SK-N-SH (cell line): ENCODE data around the gene LIN28B. TPM values are rescaled to one million over a fixed set of nuclear protein-coding genes. Genes with fewer than 3 reads are reported as not detected.

Source experiments
- CTCF ChIA-PET: fragments of 300-600, 350-600 bp; formaldehyde crosslinking; extraction: SDS; loops from one replicate; lab custom pipeline; 2021; lab: Yijun Ruan, JAX
- POLR2A ChIA-PET: fragments of 350-600 bp; sonication (Branson Sonifier 250); formaldehyde crosslinking; extraction: SDS; loops from one replicate; lab custom pipeline; 2020; ENCODE audit warnings: antibody characterized with exemption, inconsistent platforms; lab: Yijun Ruan, JAX
- DNase-seq: peaks from one replicate; pipeline ENCODE4 v3.0.0; 2012
- H2AFZ ChIP-seq: fragments of 200-600 bp; sonication (generic); 2 replicates; pipeline ENCODE4 v1.8.1; 2016; ENCODE audit warnings: antibody characterized with exemption, mild to moderate bottlenecking, low read depth
- H3F3A ChIP-seq: fragments of 200-600 bp; sonication (generic); replicated peaks from 2 replicates; pipeline ENCODE3; 2016; ENCODE audit warnings: antibody characterized with exemption, mild to moderate bottlenecking; ENCODE audit not compliant: insufficient read depth
- H3K27ac ChIP-seq, 2 experiments: fragments of 200-500 bp in 1 of 2; fragments of 200-600 bp in 1 of 2; sonication (Bioruptor generic) in 1 of 2; sonication (generic), shearing (Covaris generic) in 1 of 2; 2 replicates each; pipeline versions ENCODE4 v1.5.1 to v1.6.1; 2014 to 2016; ENCODE audit warnings: low read depth in 2 of 2, inconsistent platforms in 1 of 2, low read length in 1 of 2, mild to moderate bottlenecking in 1 of 2, mixed read lengths in 1 of 2
- H3K27me3 ChIP-seq: fragments of 200-600 bp; sonication (generic), shearing (Covaris generic); 2 replicates; pipeline ENCODE4 v1.6.1; 2016; ENCODE audit warnings: mixed run types; ENCODE audit not compliant: insufficient read depth
- H3K36me3 ChIP-seq, 2 experiments: fragments of 200-500 bp in 1 of 2; fragments of 200-600 bp in 1 of 2; sonication (Bioruptor generic) in 1 of 2; sonication (generic) in 1 of 2; replicated peaks in 1 of 2; 2 replicates each; pipeline versions ENCODE3 to v1.5.1; 2014 to 2016; ENCODE audit warnings: low read length in 1 of 2, mild to moderate bottlenecking in 1 of 2; ENCODE audit not compliant: insufficient read depth in 2 of 2, control insufficient read depth in 1 of 2
- H3K4me1 ChIP-seq, 2 experiments: fragments of 200-500 bp in 1 of 2; fragments of 200-600 bp in 1 of 2; sonication (Bioruptor generic) in 1 of 2; sonication (generic), shearing (Covaris generic) in 1 of 2; 2 replicates each; pipeline versions ENCODE4 v1.5.1 to v1.6.1; 2014 to 2016; ENCODE audit warnings: low read depth in 1 of 2, low read length in 1 of 2, mixed run types in 1 of 2; ENCODE audit not compliant: insufficient read depth in 2 of 2, control insufficient read depth in 1 of 2
- H3K4me2 ChIP-seq: fragments of 200-600 bp; sonication (generic), shearing (Covaris generic); 2 replicates; pipeline ENCODE4 v1.6.1; 2017; ENCODE audit warnings: mixed run types
- H3K4me3 ChIP-seq, 2 experiments: fragments of 200-500 bp in 1 of 2; fragments of 200-600 bp in 1 of 2; sonication (Bioruptor generic) in 1 of 2; sonication (generic), shearing (Covaris generic) in 1 of 2; 2 replicates each; pipeline versions ENCODE4 v1.5.1 to v1.8.1; 2014 to 2016; ENCODE audit warnings: low read depth in 2 of 2, inconsistent platforms in 1 of 2, low read length in 1 of 2, mild to moderate bottlenecking in 1 of 2, mixed read lengths in 1 of 2, moderate library complexity in 1 of 2
- H3K79me2 ChIP-seq: fragments of 200-600 bp; sonication (generic); 2 replicates; pipeline ENCODE4 v1.8.1; 2017; ENCODE audit warnings: mild to moderate bottlenecking; ENCODE audit not compliant: insufficient read depth
- H3K9ac ChIP-seq: fragments of 200-600 bp; sonication (generic); 2 replicates; pipeline ENCODE4 v1.6.1; 2017; ENCODE audit warnings: mixed run types
- H3K9me2 ChIP-seq: fragments of 200-600 bp; sonication (generic); 2 replicates; pipeline ENCODE4 v1.6.1; 2017; ENCODE audit warnings: mixed run types
- H3K9me3 ChIP-seq: fragments of 200-600 bp; sonication (generic); 2 replicates; pipeline ENCODE4 v1.6.1; 2017; ENCODE audit warnings: mixed run types, mild to moderate bottlenecking, moderate library complexity
- H4K20me1 ChIP-seq: fragments of 200-600 bp; sonication (generic); 2 replicates; pipeline ENCODE4 v1.6.1; 2017; ENCODE audit warnings: mild to moderate bottlenecking, mixed run types; ENCODE audit not compliant: insufficient read depth
- CHD2 ChIP-seq: fragments of 150-350 bp; IDR thresholded peaks from 2 replicates; pipeline ENCODE4 v1.6.1; 2018; ENCODE audit warnings: low read length; ENCODE audit not compliant: partially characterized antibody
- ELF1 ChIP-seq: IDR thresholded peaks from 2 replicates; pipeline ENCODE4 v1.4.0; 2012
- GATA2 ChIP-seq: sonication (generic); formaldehyde crosslinking; IDR thresholded peaks from 2 replicates; pipeline ENCODE4 v1.5.0; 2020; ENCODE audit warnings: mild to moderate bottlenecking, missing genetic modification reagents
- RCOR1 ChIP-seq: fragments of 150-350 bp; IDR thresholded peaks from 2 replicates; pipeline ENCODE4 v1.6.1; 2017; ENCODE audit warnings: antibody characterized with exemption, low read length
- TCF12 ChIP-seq: IDR thresholded peaks from 2 replicates; pipeline ENCODE4 v1.4.0; 2012
- YY1 ChIP-seq: IDR thresholded peaks from 2 replicates; pipeline ENCODE4 v1.4.0; 2012; ENCODE audit warnings: low read depth, mild to moderate bottlenecking
- WGBS: methylation state at CpG from one replicate; pipeline ENCODE4 v1.1.6; 2017; ENCODE audit warnings: low lambda C conversion rate; 5-methylcytosine and 5-hydroxymethylcytosine counted together
- polyA plus RNA-seq, 3 experiments: library from polyadenylated mRNA; depleted of rRNA; stranded (reverse); fragments of >200 nt; gene quantifications; 2 replicates each; pipeline ENCODE4 v1.2.3, GENCODE V29; 2012
- TF ChIP-seq, protein P1 (sequence below): IDR thresholded peaks from 2 replicates; pipeline ENCODE4 v1.4.0; 2012; ENCODE audit warnings: low read depth, borderline replicate concordance
- TF ChIP-seq, protein P2 (sequence below): fragments of 150-350 bp; IDR thresholded peaks from 2 replicates; pipeline ENCODE4 v1.6.1; 2016; ENCODE audit warnings: mild to moderate bottlenecking, low read depth, low read length
- TF ChIP-seq, protein P3 (sequence below): IDR thresholded peaks from 2 replicates; pipeline ENCODE4 v1.6.1; 2012; ENCODE audit warnings: mild to moderate bottlenecking, low read depth, low read length, moderate library complexity

LIN28B gene
- polyA plus RNA-seq, 1 of the 3 experiments (the other 2 are of a cell fraction) = 0.67 TPM

DNA sequence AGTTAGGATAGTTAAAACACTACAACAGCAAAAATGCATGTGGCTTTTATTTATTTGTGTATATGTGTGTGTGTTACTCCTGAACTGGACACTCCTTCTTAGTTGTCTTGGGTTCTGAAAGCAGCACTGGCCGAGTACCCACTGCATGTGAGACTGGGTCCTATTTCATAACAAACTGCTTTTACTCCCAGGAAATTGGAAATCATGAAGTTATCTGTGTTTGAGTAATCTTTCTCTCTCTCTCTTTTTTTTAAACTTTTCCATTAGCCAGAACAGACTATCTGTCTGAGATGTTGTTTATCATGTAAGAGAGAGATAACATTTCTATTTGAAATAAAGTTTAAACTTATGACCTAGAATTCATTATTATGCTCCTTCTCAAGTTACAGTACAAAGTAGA, 110.4 kb downstream of the LIN28B start:
- H3K27ac ChIP-seq = peak overlapping the region in 1 of 2 experiments; percentile 91; a peak in 2 of 4 replicates
- no peaks in the 10 kb centered on the region for H3K79me2 ChIP-seq
- H3K27me3 ChIP-seq = no peaks in the 10 kb centered on the region
- no peak for DNase-seq
- H2AFZ ChIP-seq = peak overlapping the region; percentile 24; the same call in 1 of the 2 replicates
- no peak overlapping the region for H3K9ac ChIP-seq
- no peak overlapping the region for H3K4me2 ChIP-seq
- POLR2A ChIA-PET = no interaction called here
- 0% methylated on average over 1 of the region's 1 CpG for WGBS
- no peak overlapping the region for H3K4me3 ChIP-seq
- H3K36me3 ChIP-seq = no peaks in the 10 kb centered on the region
- CTCF ChIA-PET = interaction anchor here (0.9 to 7.1 kb wide), 3 partner anchors 10 to 21 kb away, joined by 4 to 51 read pairs (median 4); no protein-coding TSS in a partner anchor
- no peaks in the 10 kb centered on the region for H4K20me1 ChIP-seq
- 0 out of 2 replicates have a peak, but pooled peaks have one; percentile 18 for TF ChIP-seq GATA2 (CRISPR knock-in tag)
- no peak for TF ChIP-seq ELF1
- no peak for TF ChIP-seq RCOR1
- TF ChIP-seq TCF12 = 0 out of 2 replicates have a peak, but pooled peaks have one; percentile 20
- TF ChIP-seq, protein P1, sequence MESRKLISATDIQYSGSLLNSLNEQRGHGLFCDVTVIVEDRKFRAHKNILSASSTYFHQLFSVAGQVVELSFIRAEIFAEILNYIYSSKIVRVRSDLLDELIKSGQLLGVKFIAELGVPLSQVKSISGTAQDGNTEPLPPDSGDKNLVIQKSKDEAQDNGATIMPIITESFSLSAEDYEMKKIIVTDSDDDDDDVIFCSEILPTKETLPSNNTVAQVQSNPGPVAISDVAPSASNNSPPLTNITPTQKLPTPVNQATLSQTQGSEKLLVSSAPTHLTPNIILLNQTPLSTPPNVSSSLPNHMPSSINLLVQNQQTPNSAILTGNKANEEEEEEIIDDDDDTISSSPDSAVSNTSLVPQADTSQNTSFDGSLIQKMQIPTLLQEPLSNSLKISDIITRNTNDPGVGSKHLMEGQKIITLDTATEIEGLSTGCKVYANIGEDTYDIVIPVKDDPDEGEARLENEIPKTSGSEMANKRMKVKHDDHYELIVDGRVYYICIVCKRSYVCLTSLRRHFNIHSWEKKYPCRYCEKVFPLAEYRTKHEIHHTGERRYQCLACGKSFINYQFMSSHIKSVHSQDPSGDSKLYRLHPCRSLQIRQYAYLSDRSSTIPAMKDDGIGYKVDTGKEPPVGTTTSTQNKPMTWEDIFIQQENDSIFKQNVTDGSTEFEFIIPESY = no peak
- TF ChIP-seq YY1 = no peak
- peaks cover 3 to 25% of the 10 kb centered on the region in 2 experiments; a peak in 3 of 4 replicates for H3K4me1 ChIP-seq
- no peaks in the 10 kb centered on the region for H3K9me3 ChIP-seq
- H3K9me2 ChIP-seq = no peaks in the 10 kb centered on the region
- H3F3A ChIP-seq = peaks cover 7% of the 10 kb centered on the region

DNA sequence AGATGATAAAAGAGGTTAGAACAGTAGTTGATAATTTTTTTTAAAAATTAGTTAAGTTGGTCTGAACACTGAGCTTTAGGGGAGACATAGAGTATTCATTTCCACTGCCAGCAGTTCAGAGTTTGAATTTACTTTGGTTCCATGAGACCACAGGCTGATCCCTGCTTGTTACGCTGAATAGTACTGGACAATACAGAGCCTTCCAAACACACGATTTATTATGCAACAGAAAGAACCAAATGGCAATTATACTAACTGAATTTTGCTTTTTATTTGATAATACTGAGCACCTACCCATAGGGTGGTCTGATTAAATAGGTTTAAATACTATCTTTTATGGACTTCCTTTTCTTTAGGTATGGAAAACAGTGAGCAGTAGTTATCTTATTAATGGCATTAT, 111.5 kb downstream of the LIN28B start:
- H3K9ac ChIP-seq = no peak overlapping the region
- H3K4me3 ChIP-seq = no peak overlapping the region
- no peaks in the 10 kb centered on the region for H3K36me3 ChIP-seq
- H3K27me3 ChIP-seq = no peaks in the 10 kb centered on the region
- WGBS = 42% methylated on average over 2 of the region's 2 CpGs
- no peak for DNase-seq
- peak overlapping the region in 1 of 2 experiments; percentile 91; a peak in 2 of 4 replicates for H3K27ac ChIP-seq
- no peaks in the 10 kb centered on the region for H4K20me1 ChIP-seq
- H3K4me2 ChIP-seq = no peak overlapping the region
- TF ChIP-seq, protein P2, sequence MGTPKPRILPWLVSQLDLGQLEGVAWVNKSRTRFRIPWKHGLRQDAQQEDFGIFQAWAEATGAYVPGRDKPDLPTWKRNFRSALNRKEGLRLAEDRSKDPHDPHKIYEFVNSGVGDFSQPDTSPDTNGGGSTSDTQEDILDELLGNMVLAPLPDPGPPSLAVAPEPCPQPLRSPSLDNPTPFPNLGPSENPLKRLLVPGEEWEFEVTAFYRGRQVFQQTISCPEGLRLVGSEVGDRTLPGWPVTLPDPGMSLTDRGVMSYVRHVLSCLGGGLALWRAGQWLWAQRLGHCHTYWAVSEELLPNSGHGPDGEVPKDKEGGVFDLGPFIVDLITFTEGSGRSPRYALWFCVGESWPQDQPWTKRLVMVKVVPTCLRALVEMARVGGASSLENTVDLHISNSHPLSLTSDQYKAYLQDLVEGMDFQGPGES = no peak
- no peak for TF ChIP-seq CHD2
- TF ChIP-seq, protein P3, sequence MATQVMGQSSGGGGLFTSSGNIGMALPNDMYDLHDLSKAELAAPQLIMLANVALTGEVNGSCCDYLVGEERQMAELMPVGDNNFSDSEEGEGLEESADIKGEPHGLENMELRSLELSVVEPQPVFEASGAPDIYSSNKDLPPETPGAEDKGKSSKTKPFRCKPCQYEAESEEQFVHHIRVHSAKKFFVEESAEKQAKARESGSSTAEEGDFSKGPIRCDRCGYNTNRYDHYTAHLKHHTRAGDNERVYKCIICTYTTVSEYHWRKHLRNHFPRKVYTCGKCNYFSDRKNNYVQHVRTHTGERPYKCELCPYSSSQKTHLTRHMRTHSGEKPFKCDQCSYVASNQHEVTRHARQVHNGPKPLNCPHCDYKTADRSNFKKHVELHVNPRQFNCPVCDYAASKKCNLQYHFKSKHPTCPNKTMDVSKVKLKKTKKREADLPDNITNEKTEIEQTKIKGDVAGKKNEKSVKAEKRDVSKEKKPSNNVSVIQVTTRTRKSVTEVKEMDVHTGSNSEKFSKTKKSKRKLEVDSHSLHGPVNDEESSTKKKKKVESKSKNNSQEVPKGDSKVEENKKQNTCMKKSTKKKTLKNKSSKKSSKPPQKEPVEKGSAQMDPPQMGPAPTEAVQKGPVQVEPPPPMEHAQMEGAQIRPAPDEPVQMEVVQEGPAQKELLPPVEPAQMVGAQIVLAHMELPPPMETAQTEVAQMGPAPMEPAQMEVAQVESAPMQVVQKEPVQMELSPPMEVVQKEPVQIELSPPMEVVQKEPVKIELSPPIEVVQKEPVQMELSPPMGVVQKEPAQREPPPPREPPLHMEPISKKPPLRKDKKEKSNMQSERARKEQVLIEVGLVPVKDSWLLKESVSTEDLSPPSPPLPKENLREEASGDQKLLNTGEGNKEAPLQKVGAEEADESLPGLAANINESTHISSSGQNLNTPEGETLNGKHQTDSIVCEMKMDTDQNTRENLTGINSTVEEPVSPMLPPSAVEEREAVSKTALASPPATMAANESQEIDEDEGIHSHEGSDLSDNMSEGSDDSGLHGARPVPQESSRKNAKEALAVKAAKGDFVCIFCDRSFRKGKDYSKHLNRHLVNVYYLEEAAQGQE = no peak
- peaks cover 8% of the 10 kb centered on the region for H3F3A ChIP-seq
- H3K9me3 ChIP-seq = no peaks in the 10 kb centered on the region
- no peak overlapping the region for H2AFZ ChIP-seq
- no peaks in the 10 kb centered on the region for H3K9me2 ChIP-seq
- H3K79me2 ChIP-seq = no peaks in the 10 kb centered on the region
- POLR2A ChIA-PET = no interaction called here
- CTCF ChIA-PET = interaction anchor here (1.2 to 7.1 kb wide), 2 partner anchors 11 to 73 kb away, joined by 3 to 51 read pairs; no protein-coding TSS in a partner anchor
- peaks cover 3 to 25% of the 10 kb centered on the region in 2 experiments; a peak in 3 of 4 replicates for H3K4me1 ChIP-seq
